NCI-H82 (cell line): Measurements from ENCODE around the gene VAMP5.

ENCODE experiments used
- DNase-seq: peaks from one replicate; lab custom pipeline; 2025; lab: John Stamatoyannopoulos, UW

VAMP5 gene

GRCh38 chr2:85584354-85584856, at the start of gene VAMP5:
Gene VAMP5 (plus strand): TSS chr2:85584431. CDS start chr2:85584491, 60 bp downstream.
- DNase-seq: no peak

GRCh38 chr2:85534881-85535280, 49.4 kb upstream of the VAMP5 start:
- no peak for DNase-seq

GRCh38 chr2:85536479-85536878, 47.8 kb upstream of the VAMP5 start:
- peak; percentile 37 for DNase-seq

GRCh38 chr2:85537600-85538506, 46.4 kb upstream of the VAMP5 start:
- DNase-seq: peak; percentile 91

GRCh38 chr2:85538507-85539360, 45.5 kb upstream of the VAMP5 start, which contains the start of gene MAT2A:
Gene MAT2A (plus strand): TSS chr2:85539168. CDS start chr2:85539288, 120 bp downstream.
- peak; percentile 97 for DNase-seq

- DNase-seq: peak; percentile 70
Measured at GRCh38 chr2:85539361-85540132, 44.7 kb upstream of the VAMP5 start.

GRCh38 chr2:85540133-85540648, 44.0 kb upstream of the VAMP5 start:
- DNase-seq: peak; percentile 61

GRCh38 chr2:85541262-85541661, 43.0 kb upstream of the VAMP5 start:
- no peak for DNase-seq

- DNase-seq: no peak
Measured at GRCh38 chr2:85541753-85542457, 42.3 kb upstream of the VAMP5 start.

- no peak for DNase-seq
Measured at GRCh38 chr2:85542777-85543176, 41.5 kb upstream of the VAMP5 start.

- DNase-seq: peak; percentile 28
Measured at GRCh38 chr2:85544254-85544691, 40.0 kb upstream of the VAMP5 start.

GRCh38 chr2:85544915-85545779, 39.1 kb upstream of the VAMP5 start:
- DNase-seq: peak; percentile 60

GRCh38 chr2:85545780-85546240, 38.4 kb upstream of the VAMP5 start:
- peak; percentile 83 for DNase-seq

GRCh38 chr2:85547089-85547858, 37.0 kb upstream of the VAMP5 start:
- peak; percentile 58 for DNase-seq

- DNase-seq: peak; percentile 44
Measured at GRCh38 chr2:85547859-85548607, 36.2 kb upstream of the VAMP5 start.

- DNase-seq: no peak
Measured at GRCh38 chr2:85548608-85548900, 35.7 kb upstream of the VAMP5 start.

GRCh38 chr2:85549095-85549494, 35.1 kb upstream of the VAMP5 start:
- DNase-seq: no peak

GRCh38 chr2:85549826-85550225, 34.4 kb upstream of the VAMP5 start:
- peak; percentile 78 for DNase-seq
